Adrenal gland (tissue), 5 donors: ENCODE measurements around the gene TREM2.

Source experiments
- POLR2A ChIP-seq, 2 donors: fragments of 450-650 bp; IDR thresholded peaks; one replicate each; pipeline ENCODE4 v1.6.1; 2017; ENCODE audit warnings: antibody characterized with exemption in 2 of 2, mild to moderate bottlenecking in 2 of 2, moderate library complexity in 1 of 2
- TF ChIP-seq, protein P1 (sequence below), 6 experiments: fragments of 450-650 bp in 4 of 6; fragments of 200-600 bp in 2 of 6; sonication (generic) in 1 of 6; IDR thresholded peaks; 1 replicate in 5 of 6; 2 replicates in 1 of 6; pipeline versions ENCODE4 v1.5.1 to v1.8.0; 2016 to 2021; ENCODE audit warnings: antibody characterized with exemption in 6 of 6, mild to moderate bottlenecking in 2 of 6, moderate library complexity in 1 of 6
- donor health status: DM: no; HTN: no; CAD: no.

DNA sequence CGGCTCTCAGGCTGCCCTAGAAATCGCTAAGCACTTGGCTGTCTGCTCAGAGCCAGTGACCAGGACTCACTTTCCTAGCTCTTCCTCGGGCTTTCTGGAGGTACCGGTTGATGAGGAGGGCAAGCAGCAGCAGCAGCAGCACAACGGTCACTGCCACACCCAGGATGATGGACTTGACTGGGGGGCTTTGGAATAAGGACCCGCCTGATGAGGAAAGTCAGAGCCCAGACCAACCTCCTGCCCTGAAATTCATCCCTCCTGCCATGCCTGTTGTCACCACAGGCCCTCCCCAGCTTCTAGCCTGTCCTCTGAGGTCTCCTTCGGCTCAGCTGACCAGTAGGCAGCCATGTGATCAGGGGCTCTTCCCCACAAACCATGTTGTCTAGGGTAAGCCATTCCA lies 21.8 kb upstream of the TREM2 start:
- TF ChIP-seq, protein P1, sequence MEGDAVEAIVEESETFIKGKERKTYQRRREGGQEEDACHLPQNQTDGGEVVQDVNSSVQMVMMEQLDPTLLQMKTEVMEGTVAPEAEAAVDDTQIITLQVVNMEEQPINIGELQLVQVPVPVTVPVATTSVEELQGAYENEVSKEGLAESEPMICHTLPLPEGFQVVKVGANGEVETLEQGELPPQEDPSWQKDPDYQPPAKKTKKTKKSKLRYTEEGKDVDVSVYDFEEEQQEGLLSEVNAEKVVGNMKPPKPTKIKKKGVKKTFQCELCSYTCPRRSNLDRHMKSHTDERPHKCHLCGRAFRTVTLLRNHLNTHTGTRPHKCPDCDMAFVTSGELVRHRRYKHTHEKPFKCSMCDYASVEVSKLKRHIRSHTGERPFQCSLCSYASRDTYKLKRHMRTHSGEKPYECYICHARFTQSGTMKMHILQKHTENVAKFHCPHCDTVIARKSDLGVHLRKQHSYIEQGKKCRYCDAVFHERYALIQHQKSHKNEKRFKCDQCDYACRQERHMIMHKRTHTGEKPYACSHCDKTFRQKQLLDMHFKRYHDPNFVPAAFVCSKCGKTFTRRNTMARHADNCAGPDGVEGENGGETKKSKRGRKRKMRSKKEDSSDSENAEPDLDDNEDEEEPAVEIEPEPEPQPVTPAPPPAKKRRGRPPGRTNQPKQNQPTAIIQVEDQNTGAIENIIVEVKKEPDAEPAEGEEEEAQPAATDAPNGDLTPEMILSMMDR (IDR thresholded peaks at IDR 0.05): no peak
- TF ChIP-seq POLR2A (IDR thresholded peaks at IDR 0.05): no peak
